Measurements from ENCODE around the gene RNGTT.

DNA sequence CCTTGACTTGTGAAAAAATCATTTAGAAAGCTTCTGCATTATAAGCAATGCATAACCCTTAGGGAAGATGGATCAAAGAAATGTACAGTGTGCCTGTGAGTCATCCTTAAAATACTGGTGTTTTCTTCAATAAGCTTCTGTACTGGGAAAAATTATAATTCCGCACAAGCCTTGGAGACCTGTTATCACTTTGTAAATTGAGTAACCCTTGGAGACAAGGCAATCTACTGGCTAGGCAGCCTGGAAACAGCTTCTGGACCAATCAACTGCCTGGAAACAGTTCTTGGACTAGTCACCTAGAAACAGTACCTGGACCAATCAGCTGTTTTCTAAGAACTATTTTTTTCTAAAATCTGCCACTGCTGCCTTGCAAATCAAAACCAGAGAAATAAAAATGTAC lies 25.8 kb upstream of the RNGTT start:
- TF ChIP-seq, protein P1, sequence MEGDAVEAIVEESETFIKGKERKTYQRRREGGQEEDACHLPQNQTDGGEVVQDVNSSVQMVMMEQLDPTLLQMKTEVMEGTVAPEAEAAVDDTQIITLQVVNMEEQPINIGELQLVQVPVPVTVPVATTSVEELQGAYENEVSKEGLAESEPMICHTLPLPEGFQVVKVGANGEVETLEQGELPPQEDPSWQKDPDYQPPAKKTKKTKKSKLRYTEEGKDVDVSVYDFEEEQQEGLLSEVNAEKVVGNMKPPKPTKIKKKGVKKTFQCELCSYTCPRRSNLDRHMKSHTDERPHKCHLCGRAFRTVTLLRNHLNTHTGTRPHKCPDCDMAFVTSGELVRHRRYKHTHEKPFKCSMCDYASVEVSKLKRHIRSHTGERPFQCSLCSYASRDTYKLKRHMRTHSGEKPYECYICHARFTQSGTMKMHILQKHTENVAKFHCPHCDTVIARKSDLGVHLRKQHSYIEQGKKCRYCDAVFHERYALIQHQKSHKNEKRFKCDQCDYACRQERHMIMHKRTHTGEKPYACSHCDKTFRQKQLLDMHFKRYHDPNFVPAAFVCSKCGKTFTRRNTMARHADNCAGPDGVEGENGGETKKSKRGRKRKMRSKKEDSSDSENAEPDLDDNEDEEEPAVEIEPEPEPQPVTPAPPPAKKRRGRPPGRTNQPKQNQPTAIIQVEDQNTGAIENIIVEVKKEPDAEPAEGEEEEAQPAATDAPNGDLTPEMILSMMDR (IDR thresholded peaks at IDR 0.05): no peak
- no peak for TF ChIP-seq POLR2A (IDR thresholded peaks at IDR 0.05)
